ENCODE data around the gene SMAD6. TPM values are rescaled to one million over a fixed set of nuclear protein-coding genes. Genes with fewer than 3 reads are reported as not detected.

SMAD6 gene
- total RNA-seq, 1 experiment from 2014 or later = 58.6 TPM

DNA sequence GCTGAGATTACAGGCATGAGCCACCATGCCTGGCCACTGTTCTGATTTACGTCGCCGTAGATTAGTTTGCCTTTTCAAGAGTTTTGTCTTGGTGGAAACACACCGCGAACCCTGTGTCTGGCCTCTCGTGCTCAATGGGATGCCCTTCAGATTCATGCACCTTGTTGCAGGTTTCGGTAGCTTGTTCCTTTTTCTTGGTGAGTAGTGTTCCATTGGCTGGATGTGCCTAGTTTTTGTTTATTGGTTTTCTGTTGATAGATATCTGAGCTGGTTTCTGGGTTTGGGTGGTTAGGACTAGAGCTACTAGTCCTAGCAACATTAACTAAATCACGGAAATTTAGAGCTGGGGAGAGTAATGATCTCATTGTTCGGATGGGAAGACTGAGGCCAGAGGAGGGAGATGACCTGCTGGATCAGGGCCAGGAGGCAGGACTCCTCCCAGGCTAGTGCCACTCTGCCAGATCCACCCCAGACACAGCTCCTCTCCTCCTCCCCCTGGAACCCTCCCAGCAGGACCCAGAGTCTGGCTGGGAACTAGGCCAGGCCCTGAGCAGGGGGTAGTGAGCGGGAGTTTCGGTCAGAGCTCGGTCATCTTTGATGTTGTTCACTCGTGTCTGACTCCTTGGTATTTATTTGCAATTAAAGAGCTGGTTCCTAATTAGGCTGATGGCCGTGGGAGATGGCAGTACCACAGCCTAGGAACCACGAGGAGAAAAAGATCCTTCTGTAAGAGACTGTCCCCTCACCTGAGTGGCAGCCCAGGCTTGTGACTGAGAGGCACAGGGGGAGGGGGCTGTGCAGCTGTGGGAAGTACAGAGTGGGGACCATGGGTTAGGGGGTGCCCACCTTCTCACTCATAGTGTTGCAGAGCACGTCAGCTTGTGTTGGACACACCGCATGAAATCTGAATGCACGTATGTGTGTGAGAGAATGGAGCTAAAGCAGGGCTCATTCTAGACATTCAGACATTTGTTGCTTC is 73.4 kb downstream of the SMAD6 start:
- intact Hi-C loops (cut with micrococcal nuclease; ENCODE audit: unreplicated experiment) = loop anchor here (2.0 kb wide), 1 partner anchor 157 kb away; no protein-coding TSS in a partner anchor
- peak overlapping the region; percentile 73 for H3K27ac Mint-ChIP-seq (ENCODE audit: unreplicated experiment)
- CTCF ChIA-PET = interaction anchor here (0.7 to 6.6 kb wide), 4 partner anchors 70 to 232 kb away, joined by 3 to 35 read pairs (median 13); no protein-coding TSS in a partner anchor
- peaks cover 86% of the 10 kb centered on the region for H3K4me1 Mint-ChIP-seq (ENCODE audit: low read depth, unreplicated experiment)
- DNase-seq = no peak
- BruUV-seq (replicated peaks) = no TSS peak
- no peak overlapping the region for H3K4me3 Mint-ChIP-seq (ENCODE audit: low read depth, unreplicated experiment)
- TF ChIP-seq CTCF (IDR thresholded peaks at IDR 0.05; ENCODE audit: unreplicated experiment) = no peak
- peaks cover 40% of the 10 kb centered on the region for H3K36me3 Mint-ChIP-seq (ENCODE audit: insufficient read depth, unreplicated experiment)
- H3K9me3 Mint-ChIP-seq (ENCODE audit: low read depth, unreplicated experiment) = no peaks in the 10 kb centered on the region
- H3K27me3 Mint-ChIP-seq (ENCODE audit: unreplicated experiment) = no peaks in the 10 kb centered on the region

DNA sequence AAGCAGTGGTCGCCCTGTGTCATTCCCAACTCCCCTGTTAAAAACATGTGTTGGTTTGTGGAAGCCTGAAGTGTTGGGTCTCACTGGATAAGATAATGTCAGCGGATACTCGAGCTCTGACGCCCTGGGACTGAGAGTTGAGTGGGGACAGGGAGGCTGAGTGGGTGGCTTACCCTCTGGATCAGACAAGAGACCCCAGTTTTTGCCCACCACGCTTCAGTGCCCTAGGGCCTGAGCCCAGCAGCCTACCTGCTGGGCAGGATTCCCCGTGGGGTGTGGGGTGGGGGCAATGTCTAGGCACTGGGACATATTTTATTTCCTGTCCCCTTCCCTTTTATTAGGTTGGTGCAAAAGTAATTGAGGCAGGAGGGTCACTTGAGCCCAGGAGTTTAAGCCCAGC is 75.0 kb downstream of the SMAD6 start:
- BruUV-seq (replicated peaks) = no TSS peak
- CTCF ChIA-PET = interaction anchor here (4.0 kb wide), 1 partner anchor 75 kb away, joined by 23 read pairs; no protein-coding TSS in a partner anchor
- no peaks in the 10 kb centered on the region for H3K9me3 Mint-ChIP-seq (ENCODE audit: low read depth, unreplicated experiment)
- intact Hi-C loops (cut with micrococcal nuclease; ENCODE audit: unreplicated experiment) = no loop called here
- no peak for DNase-seq
- H3K27ac Mint-ChIP-seq (ENCODE audit: unreplicated experiment) = no peak overlapping the region
- TF ChIP-seq CTCF (IDR thresholded peaks at IDR 0.05; ENCODE audit: unreplicated experiment) = no peak
- H3K4me1 Mint-ChIP-seq (ENCODE audit: low read depth, unreplicated experiment) = peaks cover 71% of the 10 kb centered on the region
- H3K27me3 Mint-ChIP-seq (ENCODE audit: unreplicated experiment) = no peaks in the 10 kb centered on the region
- peaks cover 34% of the 10 kb centered on the region for H3K36me3 Mint-ChIP-seq (ENCODE audit: insufficient read depth, unreplicated experiment)
- H3K4me3 Mint-ChIP-seq (ENCODE audit: low read depth, unreplicated experiment) = no peak overlapping the region

- H3K4me1 Mint-ChIP-seq (ENCODE audit: low read depth, unreplicated experiment) = peaks cover 67% of the 10 kb centered on the region
- DNase-seq = no peak
- H3K4me3 Mint-ChIP-seq (ENCODE audit: low read depth, unreplicated experiment) = no peak overlapping the region
- peak overlapping the region; percentile 17 for H3K27ac Mint-ChIP-seq (ENCODE audit: unreplicated experiment)
- H3K27me3 Mint-ChIP-seq (ENCODE audit: unreplicated experiment) = no peaks in the 10 kb centered on the region
- peaks cover 38% of the 10 kb centered on the region for H3K36me3 Mint-ChIP-seq (ENCODE audit: insufficient read depth, unreplicated experiment)
- intact Hi-C loops (cut with micrococcal nuclease; ENCODE audit: unreplicated experiment) = no loop called here
- no peak for TF ChIP-seq CTCF (IDR thresholded peaks at IDR 0.05; ENCODE audit: unreplicated experiment)
- no peaks in the 10 kb centered on the region for H3K9me3 Mint-ChIP-seq (ENCODE audit: low read depth, unreplicated experiment)
- CTCF ChIA-PET = interaction anchor here (0.6 to 4.0 kb wide), 5 partner anchors 9 to 200 kb away, joined by 3 to 23 read pairs (median 5); no protein-coding TSS in a partner anchor
- BruUV-seq (replicated peaks) = no TSS peak
These were observed 75.7 kb downstream of the SMAD6 start for GRCh38 chr15:66777596-66778313.

DNA sequence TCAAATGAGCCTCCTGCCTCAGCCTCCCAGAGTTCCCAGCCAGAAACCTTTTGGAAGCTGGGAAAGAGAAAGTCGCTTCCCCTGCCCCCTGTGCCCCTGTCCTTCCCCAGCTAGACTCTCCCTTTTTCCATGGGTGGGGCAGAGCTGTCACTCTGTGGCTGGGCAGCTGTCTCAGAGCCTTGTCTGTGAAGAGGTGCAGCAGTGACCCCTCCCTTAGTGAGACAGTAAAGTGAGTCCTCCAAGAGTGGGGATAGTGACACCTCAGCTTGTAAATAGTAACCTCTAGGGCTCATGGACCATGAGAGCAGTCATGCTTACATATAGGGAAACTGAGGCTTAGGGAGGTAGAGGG is 76.3 kb downstream of the SMAD6 start:
- TF ChIP-seq CTCF (IDR thresholded peaks at IDR 0.05; ENCODE audit: unreplicated experiment) = no peak
- Mint-ChIP-seq H3K36me3 (ENCODE audit: insufficient read depth, unreplicated experiment) (peaks cover 37% of the 10 kb centered on the region), H3K4me3 (ENCODE audit: low read depth, unreplicated experiment) (no peak overlapping the region), H3K9me3 (ENCODE audit: low read depth, unreplicated experiment) (no peaks in the 10 kb centered on the region), H3K27ac (ENCODE audit: unreplicated experiment) (peak overlapping the region; percentile 17), H3K4me1 (ENCODE audit: low read depth, unreplicated experiment) (peaks cover 62% of the 10 kb centered on the region), H3K27me3 (ENCODE audit: unreplicated experiment) (no peaks in the 10 kb centered on the region)
- CTCF ChIA-PET = interaction anchor here (0.8 to 4.0 kb wide), 3 partner anchors 12 to 78 kb away, joined by 4 to 23 read pairs (median 6); no protein-coding TSS in a partner anchor
- no peak for DNase-seq
- intact Hi-C loops (cut with micrococcal nuclease; ENCODE audit: unreplicated experiment) = no loop called here
- BruUV-seq (replicated peaks) = no TSS peak
